SU-DHL-6 (cell line): ENCODE results near the gene MPC1.

ENCODE experiments used
- EZH2phosphoT487 ChIP-seq: fragments of 200-600 bp; sonication (generic), shearing (Covaris generic); conservative IDR thresholded peaks from 2 replicates; pipeline ENCODE4 v1.6.1; 2018; ENCODE audit warnings: mild to moderate bottlenecking, antibody characterized with exemption, low read length, moderate library complexity, mixed read lengths
- TF ChIP-seq, protein P1 (sequence below): fragments of 200-600 bp; sonication (generic); IDR thresholded peaks from one replicate; pipeline ENCODE4 v1.5.1; 2017; ENCODE audit warnings: antibody characterized with exemption, mild to moderate bottlenecking, low read length, moderate library complexity; ENCODE audit not compliant: insufficient read depth, poor library complexity, severe bottlenecking

DNA sequence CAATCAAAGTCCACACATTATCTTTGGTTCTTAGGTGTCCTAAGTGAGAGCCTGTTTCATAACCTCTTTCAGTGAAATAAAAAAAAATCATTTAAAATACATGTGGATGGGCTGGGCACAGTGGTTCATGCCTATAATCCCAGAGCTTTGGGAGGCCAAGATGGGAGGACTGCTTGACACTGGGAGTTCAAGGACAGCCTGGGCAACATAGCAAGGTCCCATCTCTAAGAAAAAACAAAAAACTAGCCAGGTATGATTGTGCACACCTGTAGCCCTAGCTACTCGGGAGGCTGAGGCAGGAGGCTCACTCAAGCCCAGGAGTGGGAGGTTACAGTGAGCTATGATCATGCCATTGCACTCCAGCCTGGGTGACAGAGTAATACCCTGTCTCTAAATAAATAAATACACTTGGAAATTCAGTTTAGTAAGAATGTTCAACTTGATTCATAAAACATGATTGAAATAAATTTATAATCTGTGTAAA is 3.6 kb downstream of the MPC1 start:
- TF ChIP-seq, protein P1, sequence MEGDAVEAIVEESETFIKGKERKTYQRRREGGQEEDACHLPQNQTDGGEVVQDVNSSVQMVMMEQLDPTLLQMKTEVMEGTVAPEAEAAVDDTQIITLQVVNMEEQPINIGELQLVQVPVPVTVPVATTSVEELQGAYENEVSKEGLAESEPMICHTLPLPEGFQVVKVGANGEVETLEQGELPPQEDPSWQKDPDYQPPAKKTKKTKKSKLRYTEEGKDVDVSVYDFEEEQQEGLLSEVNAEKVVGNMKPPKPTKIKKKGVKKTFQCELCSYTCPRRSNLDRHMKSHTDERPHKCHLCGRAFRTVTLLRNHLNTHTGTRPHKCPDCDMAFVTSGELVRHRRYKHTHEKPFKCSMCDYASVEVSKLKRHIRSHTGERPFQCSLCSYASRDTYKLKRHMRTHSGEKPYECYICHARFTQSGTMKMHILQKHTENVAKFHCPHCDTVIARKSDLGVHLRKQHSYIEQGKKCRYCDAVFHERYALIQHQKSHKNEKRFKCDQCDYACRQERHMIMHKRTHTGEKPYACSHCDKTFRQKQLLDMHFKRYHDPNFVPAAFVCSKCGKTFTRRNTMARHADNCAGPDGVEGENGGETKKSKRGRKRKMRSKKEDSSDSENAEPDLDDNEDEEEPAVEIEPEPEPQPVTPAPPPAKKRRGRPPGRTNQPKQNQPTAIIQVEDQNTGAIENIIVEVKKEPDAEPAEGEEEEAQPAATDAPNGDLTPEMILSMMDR: no peak
- TF ChIP-seq EZH2phosphoT487: no peak
